ENCODE measurements around the gene SETD9.

SETD9 gene

GRCh38 chr5:56938858-56939257 is 29.5 kb downstream of the SETD9 start:
- DNase-seq (ENCODE audit: low read depth) = no peak

- no peak for DNase-seq (ENCODE audit: low read depth)
These were observed 32.6 kb downstream of the SETD9 start for GRCh38 chr5:56941981-56942380.

GRCh38 chr5:56947052-56947451 is 37.7 kb downstream of the SETD9 start:
- no peak for DNase-seq (ENCODE audit: low read depth)

- DNase-seq (ENCODE audit: low read depth) = peak; percentile 11
These were observed 41.3 kb downstream of the SETD9 start for GRCh38 chr5:56950626-56951125.

- DNase-seq (ENCODE audit: low read depth) = no peak
These were observed 41.9 kb downstream of the SETD9 start for GRCh38 chr5:56951126-56951945.

GRCh38 chr5:56951946-56952691 is 42.7 kb downstream of the SETD9 start, which contains the start of gene MIER3:
Gene MIER3 (minus strand): TSS chr5:56952123. CDS start chr5:56952102, 21 bp downstream.
- peak; percentile 59 for DNase-seq (ENCODE audit: low read depth)

- DNase-seq (ENCODE audit: low read depth) = no peak
These were observed 44.9 kb downstream of the SETD9 start for GRCh38 chr5:56954262-56954661.

GRCh38 chr5:56958595-56958994 is 49.2 kb downstream of the SETD9 start:
- DNase-seq (ENCODE audit: low read depth) = no peak

- DNase-seq (ENCODE audit: low read depth) = no peak
These were observed 49.9 kb downstream of the SETD9 start for GRCh38 chr5:56959326-56959725.

GRCh38 chr5:56961746-56962145 is 52.4 kb downstream of the SETD9 start:
- no peak for DNase-seq (ENCODE audit: low read depth)

GRCh38 chr5:56962286-56962685 is 52.9 kb downstream of the SETD9 start:
- no peak for DNase-seq (ENCODE audit: low read depth)

- DNase-seq (ENCODE audit: low read depth) = no peak
These were observed 53.9 kb downstream of the SETD9 start for GRCh38 chr5:56963246-56963645.

GRCh38 chr5:56964173-56964572 is 54.8 kb downstream of the SETD9 start:
- DNase-seq (ENCODE audit: low read depth) = no peak

Measured in stimulated activated CD8-positive, alpha-beta memory T cell treated with anti-CD3 and anti-CD28 coated beads, Interleukin-15, amount 100 ng/mL, for 24 hours (primary cell).